Stimulated activated CD4-positive, alpha-beta T cell treated with anti-CD3 and anti-CD28 coated beads, Interleukin-2, amount 100 ng/mL, for 24 hours (primary cell): Measurements from ENCODE around the gene CD164L2.

Experiments used
- DNase-seq, 2 donors: peaks; one replicate each; pipeline ENCODE4 v3.0.0-alpha.2; 2020

Gene CD164L2

DNA sequence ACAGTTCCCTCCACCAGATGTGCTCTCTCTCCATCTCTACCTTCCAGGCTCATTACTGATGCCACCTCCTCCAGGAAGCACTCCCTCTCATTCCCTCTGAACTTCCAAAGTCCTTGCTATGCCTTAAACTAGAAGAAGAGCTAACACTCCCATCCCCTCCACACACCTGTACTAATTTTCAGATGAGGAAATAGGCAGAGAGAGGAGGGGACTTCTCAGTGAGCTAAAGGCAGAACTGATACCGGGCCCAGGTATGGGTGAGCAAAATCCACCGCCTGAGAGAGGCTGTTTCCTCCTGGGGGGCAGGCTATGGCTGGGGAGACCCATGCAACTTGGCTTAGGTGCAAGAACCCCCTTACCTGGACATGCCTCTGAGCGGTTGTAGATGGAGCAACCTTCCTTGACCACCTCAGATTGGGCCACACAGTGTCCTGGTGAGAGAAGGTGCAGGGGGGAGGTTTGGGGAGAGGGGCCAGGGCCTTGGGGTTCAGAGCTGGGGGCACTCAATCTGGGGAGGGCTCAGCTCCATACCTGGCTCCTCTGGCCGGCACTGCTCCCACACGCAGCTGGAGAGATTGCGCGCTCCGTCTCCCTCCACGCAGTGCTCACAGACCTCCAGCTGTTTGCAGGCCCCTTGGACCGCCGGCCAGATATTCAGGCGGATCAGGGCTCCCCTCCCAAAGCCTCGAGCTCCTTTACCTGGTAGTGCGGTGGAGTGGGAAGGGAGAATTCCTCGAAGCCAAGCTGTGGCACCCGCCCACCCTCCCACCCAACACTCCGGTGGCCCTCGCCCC, 967 bp downstream of the CD164L2 start:
- no peak for DNase-seq

DNA sequence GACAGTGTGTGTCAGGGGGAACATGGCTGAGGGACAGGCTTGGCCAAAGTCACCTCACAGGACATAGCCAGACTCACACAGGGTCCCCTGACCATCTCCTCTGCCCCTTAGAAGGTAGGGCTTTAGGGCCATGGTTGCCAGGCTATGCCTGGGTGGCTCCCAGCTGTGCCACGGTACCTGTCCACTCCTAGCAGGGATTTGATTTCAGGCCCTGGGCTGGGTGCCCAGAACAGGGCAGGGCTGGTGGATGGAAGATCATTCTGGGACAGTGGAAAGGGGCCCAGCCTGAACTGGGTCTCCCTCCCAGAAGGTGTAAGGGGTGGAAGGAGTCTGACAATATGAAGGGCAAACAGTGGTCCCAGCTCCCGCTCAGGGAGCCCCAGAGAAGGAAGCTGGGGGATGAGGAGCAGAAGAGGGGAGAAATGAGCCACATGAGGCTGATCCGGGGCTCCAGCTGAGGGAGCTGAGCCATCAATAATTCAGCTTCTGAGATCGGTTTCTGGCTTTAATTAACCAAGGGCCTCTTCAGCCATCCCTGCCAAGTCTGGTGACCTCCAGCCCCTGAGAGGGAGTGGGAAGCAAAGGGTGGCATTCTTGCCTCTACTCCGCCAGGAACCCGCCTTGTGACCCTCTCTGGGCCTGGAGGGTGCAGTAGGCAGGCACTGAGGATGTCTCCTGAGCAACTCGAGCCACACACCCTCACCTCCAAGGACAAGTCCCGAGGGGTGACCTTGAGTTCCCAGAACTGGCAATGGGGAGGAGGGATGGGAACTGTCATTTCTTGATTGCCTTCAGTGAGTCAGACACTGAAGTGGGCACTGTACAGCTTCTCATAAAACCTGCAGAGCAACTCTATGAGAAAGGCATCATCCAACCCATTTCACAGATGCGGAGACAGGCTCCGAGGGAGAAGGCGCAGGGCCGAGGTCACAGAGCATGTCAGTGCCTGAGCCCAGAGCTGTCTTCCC, 2.1 kb downstream of the CD164L2 start:
- DNase-seq = no peak

DNA sequence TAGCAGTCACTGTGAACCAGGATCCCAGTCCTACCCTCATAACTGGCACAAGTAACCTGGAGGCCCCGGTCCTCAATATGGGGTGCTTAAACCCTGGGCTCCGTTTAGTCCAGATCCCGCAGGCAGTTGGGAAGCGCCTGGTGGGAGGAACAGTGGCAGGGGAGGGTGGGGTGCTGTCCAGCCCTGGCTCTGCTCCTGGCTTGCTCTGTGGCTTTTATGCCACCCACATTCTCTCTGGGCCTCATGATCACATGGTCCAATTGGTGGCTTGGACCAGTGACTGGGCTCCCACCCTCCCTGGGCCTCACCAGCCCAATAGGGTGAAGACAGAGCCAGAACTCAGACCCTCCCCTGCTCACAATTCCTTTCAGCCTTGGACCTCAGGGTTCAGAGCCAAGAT, 2.9 kb downstream of the CD164L2 start:
- no peak for DNase-seq

DNA sequence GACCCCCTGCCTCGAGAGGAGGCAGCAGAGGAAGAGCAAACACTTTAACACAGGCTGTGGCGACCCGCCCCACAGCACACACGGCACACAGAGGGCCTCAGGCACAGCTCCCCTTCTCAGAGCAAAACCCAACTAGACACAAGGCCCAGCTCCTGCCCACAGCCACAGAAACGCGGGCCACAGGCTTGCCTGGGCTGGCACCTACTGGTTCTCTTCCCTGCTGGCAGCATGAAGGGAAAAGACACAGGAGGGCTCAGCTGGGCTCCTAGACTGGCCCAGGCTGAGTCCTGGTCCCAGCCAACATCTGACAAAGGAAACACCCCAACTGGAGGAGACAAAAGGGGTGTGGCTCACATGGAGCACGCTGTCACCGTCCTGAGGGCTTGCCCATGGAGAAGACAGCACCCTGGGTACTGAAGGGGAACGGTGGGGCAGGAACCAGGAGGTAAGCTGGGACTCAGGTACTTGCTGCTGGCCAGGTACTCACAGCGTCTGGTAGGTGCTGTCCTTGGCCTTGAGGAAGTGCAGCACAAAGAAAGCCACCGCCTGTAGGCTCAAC, 3.5 kb downstream of the CD164L2 start:
- no peak for DNase-seq

DNA sequence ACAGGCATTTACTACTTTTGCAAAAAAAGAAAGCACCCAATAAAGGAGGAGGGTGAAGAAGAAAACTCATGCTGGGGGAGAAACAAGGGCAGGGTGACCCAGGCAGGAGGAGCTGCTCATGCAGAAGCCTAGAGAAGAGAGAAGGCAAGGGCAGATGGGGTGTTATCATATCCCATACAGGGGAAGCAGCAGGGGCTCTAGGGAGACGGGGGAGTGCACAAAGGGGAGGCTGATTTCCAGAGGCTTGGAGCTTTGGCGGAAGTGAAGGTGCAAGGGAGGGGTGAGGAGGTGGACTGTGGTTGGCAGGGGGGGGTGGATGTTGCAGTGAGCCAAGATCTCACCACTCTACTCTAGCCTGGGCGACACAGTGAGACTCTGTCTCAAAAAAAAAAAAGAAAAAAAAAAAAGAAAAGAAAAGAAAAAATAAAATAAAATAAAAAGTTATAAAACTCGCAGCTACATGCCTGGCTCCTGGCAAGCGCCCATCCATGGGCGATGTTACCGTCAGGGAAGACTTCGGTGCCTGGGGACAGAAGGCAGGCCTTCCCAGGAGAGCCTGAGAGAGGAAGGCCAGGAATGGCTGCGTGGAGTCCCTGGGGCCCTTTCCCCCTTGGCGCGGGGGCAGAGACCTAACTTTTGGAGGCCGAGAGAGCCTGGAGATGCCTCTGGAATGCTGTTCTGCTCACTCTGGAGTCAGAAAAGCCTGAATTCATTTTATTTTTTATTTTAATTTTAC, 5.2 kb downstream of the CD164L2 start:
- DNase-seq = no peak

DNA sequence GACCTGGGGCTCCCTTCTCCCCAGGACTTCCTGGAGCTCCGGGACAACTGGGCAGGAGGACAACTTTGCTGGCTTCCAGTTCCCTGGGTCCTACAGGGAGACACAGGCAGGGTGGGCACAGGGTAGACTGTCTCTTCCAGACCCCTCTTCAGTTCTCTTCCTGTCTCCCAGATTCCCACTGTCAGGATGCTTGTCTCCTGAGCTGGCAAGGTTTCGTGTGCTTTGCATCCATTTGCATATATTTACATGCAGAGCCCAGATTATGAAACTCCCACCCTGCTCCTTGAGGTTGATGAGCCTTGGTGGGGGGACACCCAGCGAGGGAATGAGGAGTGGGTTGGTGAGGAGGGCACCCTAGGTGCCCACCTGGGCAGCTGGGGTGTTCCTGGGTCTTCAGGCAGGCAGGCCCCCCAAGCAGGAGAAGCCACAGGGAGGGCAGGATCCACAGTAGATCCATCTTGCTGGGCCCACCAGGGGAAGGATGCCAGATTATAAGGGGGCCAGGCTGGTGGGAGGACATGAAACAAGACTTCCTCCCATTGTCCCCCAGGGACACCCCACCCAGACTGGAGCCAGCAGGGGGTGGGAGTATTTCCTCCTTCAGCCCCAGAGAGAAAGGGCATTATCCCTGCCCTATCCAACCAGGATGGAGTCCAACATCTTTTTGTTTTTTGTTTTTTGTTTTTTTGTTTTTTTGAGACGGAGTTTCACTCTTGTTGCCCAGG, 8.6 kb downstream of the CD164L2 start, which contains the start of gene FCN3:
TSS of gene FCN3 (minus strand) at position 463 of the 725 bp plus-strand sequence. CDS start at position 457, 6 bp downstream.
- DNase-seq = no peak

DNA sequence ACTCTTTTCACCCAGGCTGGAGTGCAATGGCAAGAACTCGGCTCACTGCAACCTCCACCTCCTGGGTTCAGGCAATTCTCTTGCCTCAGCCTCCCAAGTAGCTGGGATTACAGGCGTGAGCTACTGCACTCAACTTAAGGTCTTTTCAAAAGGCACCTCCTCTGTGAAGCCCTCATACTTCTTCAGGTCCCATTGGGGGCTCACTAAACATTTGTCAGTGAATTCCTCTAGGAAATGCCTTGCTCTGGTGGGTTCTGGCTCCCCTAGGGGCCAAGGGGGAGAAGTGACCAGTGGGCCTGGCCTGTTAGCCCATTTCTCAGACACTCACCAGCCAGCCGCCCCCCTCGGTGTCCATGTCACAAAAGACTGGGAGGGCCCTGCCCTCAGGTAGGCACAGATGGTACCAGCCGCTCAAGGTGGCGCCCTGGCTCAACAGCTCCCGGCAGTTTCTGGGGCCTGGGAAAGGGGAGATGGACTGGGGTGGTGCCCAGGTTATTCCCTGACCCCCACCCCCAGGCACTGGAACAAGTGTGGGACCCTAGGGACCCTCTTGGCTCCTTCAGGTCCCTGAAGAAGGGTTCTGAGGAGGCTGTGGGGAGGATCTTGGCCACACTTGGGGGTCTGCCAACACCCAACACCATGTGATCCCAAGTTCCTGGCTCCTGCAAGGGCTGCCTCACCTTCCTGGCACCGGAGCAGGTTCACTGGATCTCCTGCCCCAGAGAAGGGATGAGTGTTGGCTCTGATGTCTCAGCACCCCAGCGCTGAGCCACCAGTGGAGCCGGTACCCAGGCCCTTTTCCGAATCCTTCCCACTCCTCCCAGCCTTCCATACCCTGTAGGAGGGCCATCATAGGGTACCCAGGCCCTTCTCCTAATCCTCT, 10.1 kb downstream of the CD164L2 start:
- DNase-seq = no peak

DNA sequence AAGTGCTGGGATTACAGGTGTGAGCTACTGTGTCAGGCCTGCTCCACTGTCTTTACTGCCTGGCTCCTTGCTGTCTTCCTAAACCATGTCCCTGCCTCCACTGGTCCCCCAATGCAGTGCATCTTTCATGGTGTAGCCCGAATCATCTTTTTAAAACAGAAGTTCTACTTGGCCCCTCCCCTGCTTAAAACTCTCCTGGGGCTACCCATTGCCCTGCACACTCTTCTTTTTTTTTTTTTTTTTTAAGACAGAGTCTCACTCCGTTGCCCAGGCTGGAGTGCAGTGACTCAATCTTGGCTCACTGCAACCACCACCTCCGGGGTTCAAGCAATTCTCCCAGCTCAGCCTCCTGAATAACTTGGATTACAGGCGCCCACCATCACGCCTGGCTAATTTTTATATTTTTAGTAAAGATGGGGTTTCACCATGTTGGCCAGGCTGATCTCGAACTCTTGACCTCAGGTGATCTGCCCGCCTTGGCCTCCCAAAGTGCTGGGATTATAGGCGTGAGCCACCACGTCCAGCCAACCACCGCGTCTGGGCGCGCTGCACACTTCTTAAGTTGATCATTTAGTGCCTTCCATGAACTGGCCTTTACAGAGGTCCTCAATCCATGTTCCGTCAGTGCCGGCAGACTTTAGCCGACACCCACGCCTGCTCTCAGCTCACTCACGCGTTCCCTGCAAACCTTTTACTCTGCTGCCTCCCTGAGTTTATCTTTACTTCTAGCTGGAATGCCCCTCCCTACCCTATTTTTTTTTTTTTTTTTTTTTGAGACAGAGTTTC, 10.9 kb downstream of the CD164L2 start:
- no peak for DNase-seq

DNA sequence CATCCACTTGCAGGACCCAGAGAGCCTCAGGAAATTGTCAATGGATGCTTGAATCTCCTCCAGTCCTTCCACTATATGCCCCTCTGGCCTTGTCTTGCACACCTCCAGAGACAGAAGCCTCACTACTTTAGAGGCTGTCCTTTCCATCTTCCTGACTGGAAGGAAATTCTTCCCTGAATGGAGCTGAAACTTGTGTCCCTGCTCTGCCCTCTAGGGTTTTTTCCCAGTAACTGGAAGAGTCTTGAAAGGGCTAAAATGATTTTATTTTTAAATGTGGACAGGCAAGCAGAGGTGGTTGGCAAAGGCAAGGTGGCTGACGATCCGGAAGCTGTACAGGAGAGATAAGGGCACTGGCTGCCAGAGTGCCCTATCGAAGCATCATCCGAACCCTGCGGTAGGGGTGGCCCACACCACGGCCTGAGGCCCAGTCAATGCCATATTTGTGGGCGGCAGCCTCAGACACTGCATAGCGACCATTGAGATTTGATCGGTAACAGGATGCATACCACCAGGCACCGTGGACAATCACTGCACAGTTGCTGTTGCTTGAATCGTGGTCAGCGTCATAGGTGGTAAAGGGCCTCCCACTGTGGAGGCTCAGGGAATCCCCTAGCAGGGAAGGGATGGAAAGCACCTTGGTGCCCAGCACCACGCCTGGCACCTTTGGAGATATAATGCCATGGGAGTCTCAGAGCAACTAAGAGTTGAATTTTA, 14.1 kb downstream of the CD164L2 start:
- DNase-seq = no peak

DNA sequence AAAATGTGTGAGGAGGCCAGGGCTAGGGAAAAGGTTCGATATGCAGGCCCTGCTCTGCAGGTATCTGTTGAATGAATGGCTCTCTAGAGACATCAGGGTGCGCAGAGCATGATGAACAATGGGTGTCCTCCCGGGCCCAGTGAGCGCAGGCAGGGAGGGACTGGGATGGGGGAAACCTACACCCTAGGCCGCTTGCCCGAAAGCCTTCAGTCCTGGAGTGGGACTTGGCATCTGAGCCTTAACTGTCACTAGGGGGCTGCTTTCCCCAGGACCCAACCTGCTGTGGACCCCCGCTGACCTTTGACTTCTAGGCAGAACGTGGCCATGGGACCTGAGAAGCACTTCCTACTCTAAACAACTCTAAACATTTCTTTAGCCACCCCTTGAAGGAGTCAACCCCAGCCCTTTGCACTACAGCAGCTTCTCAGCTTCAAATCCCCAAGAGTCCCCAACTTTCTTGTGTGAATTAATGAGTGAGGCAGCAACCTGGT, 15.9 kb downstream of the CD164L2 start:
- DNase-seq = no peak

DNA sequence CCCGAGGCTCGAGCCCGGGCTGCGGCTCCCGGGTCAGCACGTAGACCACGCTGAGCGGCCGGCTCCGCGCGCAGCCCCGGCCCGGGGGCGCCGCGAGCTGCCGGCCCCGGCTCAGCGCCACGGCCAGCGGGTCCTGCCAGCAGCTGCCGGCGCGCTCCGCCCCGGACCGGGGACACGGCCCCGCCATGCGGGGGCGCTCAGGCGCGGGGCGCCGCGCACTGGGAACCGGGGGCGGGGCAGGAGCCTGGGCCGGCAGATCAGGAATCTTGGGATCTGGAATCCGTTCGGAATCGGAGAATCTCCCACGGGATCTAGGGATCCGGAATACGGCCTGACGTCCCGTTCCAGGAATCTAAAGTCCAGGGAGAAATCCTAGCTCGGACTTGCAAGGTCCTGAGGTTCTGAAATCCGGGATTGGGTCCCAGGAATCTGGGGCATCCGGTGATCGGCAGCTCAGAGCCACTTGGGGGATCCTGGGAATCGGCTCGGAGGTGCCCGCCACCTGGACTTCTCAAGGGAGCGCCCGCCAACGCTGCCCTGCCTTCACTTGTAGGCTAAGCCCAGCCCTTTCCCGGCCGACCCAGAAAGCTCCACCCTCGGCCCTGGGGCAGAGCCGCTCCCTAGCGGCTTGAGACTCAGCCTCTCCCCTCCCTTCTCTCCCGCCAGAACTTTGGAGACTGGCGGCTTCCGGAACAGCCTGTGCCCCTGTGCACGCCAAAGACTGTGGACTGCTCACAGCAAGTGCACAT, 16.5 kb downstream of the CD164L2 start, which contains the start of gene MAP3K6:
TSS of gene MAP3K6 (minus strand) at position 551 of the 749 bp plus-strand sequence. CDS start at position 187, 364 bp downstream.
- peak; percentile 42 to 75 for DNase-seq

DNA sequence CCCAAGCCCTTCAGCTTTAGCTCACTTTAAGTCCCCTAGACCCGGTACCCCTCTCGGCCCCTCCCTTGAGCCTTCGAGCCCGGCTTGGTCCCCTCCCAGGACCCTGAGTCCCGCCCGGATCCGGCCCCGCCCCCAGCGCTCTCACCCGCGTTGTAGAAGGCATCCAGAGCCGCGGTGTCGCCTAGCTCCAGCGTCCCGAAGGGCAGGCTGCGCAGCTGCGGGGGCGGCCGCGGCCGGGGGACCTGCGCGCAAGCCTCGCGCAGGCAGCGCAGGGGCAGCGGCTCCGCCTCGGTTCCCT, 17.1 kb downstream of the CD164L2 start:
- peak; percentile 80 to 90 for DNase-seq

DNA sequence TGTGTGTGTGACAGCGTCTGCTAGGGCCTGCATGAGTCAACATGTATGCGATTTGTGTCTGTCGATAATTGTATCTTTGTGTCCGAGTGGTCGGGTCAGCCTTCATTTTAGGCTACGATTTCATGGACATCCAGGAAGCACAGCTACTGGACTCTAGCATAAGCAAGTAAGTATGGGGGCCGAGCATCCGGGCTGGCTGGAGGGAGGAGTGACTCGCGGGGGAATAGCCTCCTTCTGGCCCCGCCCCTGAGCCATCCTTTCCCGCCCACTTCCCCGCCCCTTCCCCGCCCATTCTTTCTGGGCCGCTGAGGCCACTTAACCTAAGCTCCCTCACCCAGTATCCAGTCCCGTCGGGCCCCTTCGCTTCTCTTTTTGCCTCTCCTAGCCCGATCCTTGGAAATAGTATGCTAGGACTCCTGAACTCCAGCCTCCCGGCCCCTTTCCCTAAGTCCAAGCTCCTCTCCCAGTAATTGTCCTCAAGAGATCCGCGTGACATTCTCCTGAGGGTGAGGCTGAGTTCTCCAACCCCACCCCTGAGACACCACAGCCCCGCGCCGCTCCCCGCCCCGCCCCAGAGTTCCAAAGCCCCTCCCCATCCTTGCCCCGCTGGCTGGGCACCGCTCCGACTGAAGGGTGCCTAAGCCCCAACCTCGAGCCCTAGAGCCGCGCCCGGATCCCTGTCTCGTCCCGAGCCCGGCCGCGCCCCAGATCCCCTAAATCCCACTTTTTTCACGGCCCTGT, 17.6 kb downstream of the CD164L2 start:
- DNase-seq = peak; percentile 79 to 84

DNA sequence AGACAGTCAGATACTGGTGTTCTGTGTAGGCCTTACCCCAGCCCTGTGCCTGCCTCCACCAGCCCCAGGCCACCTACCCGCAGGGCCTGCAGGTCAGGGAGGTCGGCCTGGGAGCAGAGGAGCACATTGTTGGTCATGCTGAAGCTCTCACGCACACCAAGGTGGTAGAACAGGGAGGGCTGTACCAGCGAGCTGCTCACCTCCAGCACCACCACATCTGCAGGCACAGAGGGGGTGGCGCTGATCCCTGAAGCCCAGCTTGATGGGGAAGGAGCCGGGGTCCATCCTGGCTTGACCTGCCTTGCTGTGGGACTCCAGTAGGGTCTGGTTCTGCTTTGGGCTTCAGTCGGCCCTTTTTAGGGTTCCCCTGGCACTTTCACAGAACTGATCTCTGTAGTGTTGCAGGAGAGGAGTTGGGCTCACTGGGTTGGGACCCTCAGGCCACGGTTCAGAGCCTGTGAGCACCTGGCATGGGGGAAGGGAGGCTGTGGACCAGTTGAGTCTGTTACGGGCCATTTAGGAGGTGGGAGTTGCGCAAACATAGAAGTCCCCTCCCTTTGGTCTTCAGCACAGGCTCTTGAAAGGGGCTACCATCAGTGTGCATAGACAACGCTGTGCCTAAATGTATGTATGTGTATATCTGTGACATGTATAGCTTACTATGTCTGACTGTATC, 18.3 kb downstream of the CD164L2 start:
- DNase-seq = no peak

DNA sequence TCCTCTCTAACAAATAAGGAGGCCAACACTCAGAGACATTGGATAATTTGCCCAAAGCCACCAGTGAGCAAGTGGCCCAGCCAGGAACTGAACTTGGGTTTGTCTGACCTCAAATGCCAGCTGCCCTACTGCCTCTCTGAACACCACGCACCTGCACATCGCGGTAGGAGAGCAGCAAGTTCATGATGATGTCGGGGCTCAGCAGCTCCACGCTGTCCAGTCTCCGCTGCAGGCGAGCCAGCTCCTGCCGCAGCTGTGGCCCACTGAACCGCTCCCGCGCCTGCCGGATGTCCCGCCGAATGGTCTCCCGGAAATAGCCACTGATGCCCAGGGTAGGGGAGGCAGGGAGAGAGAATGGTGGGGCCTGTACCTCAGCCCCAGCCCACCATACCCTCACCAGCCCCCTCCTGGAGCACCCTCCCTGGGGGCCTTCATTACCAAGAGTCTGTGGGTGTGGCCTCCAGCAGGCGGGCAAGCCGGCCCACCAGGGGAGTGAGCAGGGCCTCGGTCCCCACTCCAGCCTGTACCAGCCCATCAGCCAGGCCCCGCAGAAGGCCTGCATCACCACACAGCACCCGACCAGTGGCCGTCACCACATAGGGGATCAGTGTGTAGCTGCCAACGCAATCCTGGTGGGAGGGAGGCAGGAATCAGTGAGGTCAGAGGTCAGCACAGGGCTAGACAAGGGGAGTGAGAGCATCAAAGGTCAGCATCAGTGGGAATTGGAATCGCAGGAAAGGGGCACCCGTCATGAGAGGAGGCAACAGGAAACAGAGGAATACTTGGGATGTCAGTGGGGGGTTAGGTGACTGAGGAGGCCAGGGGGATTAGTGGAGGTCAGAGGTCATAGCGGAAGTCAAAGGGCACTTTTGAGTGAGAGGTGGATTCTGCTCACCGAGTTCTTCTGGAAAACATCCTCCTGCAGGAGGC, 19.1 kb downstream of the CD164L2 start:
- DNase-seq = no peak

DNA sequence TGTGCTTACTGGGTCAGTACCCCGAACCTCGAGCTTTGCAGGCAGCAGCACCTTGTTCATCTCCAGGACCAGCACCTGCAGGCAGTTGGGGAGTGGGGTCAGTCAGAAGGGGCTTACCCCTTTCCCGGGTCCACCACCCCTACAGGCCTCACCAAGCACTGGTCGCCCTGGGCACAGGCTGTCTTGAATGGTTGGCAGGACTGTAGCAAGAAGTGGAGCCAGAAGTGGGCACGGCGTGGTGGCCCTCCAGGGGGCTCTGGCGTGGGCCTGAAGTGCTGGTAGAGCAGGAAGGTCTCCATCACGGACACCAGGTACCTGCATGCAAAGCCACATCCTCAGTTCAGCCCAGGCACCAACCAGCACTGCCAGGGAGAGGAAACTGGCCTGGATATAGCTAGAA, 21.6 kb downstream of the CD164L2 start:
- no peak for DNase-seq
